DMS79 (cell line): ENCODE results near the gene GYPC.
"Not testable (repeated sequence)": the region's sequence is repeated elsewhere in the genome, so short reads cannot be mapped to it uniquely, and the experiment has no call there.

Experiments used
- DNase-seq: peaks from one replicate; lab custom pipeline; 2025; lab: John Stamatoyannopoulos, UW

The GYPC gene

DNA sequence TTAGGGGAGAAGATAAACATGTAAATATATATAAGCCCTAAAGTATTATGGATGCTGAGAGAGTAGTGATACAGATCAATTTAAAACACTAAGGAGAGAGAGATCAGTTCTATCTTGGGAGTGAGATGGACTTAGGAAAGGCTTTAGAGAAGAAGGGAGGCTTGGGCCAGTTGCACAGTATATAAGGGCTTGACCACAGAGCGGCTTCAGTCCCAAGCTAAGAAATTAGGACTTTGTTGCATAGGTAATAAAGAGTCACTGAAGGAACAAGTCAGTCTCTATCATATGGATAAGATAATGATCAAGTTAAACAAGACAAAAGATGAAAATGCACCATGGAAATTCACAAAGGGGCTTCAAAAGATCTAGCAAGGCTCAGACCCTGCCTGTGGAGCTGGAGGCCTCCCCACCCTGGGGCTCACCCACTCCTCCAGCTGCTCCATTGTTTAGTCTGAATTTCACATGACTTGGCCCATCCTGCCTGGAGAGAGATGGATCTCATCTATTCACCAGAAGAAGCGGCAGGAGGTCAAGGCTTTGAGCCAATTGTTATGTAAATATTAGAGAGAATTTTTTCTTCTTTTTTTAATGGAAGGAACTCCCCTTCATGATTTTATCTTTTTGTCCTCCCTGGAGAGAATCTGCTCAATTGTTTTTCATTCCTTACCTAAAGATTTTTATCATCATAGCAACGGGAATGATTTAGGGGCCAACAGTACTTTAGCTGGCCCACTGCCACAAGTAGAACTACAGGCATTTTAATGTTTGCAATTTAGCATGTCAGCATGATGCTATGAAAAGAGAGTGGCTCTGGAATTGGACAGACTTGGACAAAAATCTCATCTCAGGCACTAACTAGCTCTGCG lies 44.0 kb downstream of the GYPC start:
- DNase-seq: no peak

DNA sequence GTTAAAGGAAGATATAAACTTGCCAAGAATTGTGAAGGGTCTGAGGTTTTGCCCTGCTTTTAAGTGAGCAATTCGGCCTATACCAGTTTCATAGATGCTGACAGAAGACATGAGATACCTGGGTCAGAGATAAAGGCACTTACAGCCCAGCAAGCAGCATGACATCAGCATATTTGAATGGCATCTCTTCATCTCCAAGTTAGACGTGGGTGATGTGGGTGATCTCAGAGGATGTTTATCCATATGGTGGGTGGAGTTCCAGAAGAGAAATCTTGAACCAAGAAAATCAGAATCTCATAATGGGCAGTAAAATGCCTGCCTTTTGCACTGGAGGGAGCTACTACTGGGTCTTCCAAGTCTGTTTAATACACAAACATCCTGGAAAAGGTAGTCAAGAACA lies 44.7 kb downstream of the GYPC start:
- no peak for DNase-seq

- no peak for DNase-seq
Measured at GRCh38 chr2:126703311-126703710, 47.4 kb downstream of the GYPC start.

- DNase-seq: no peak
Measured at GRCh38 chr2:126704434-126705160, 48.6 kb downstream of the GYPC start.

- DNase-seq: no peak
Measured at GRCh38 chr2:126707191-126707590, 51.2 kb downstream of the GYPC start.

DNA sequence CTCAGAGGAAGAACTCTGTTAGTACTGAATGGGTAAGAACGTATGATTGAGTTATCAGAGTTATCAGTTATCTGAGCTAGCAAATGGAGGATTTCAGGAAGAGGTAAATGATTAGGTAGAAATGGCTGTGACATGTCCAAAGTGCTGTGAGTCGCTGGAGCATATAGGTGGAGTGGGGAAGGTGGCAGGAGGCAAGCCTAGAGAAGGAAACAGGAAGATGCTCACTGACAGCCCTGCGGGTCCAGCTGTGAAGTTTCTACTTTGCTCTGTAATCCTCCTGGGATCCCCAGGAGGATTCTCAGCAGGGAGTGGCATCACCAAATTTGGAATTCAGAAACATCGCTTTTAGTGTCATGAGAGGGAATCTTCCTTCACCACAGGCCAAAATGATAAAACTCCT lies 52.0 kb downstream of the GYPC start:
- no peak for DNase-seq

DNA sequence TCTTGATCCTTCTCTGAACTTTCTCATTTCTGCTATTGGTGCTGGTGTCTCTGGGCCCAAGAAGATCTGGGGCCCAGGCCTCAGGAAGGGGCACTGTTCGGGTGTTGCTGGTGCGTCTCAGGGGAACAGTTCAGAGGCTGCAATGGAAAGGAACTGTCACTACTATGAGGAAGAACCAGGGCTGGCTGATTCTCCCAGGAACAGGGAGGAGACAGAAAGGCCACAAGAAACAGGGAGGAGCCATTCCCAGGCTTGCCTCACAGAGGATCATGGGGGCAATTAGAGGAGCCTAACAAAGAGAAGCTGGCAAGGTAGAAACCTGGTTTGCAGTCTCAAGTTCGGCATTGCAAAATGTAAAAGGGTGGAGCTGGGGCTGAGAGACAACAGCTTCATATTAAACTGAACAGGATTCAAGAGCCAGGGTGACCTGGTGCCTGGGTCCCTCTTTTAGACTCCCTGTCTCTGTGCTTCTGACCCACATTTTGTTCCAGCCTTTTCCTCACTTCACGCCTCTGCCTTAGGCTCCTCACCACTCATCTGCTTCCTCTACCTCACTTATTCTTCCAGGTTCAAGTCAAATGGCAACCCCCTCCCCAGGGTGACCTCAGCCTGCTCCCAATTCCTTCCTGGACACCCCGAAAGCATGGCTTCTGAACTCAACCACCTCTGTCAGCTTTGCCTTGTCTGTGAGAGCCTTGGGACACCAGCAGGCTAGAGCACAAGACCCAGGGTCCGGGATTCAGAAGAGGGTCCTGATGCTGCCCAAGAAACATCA lies 58.4 kb downstream of the GYPC start:
- no peak for DNase-seq

DNA sequence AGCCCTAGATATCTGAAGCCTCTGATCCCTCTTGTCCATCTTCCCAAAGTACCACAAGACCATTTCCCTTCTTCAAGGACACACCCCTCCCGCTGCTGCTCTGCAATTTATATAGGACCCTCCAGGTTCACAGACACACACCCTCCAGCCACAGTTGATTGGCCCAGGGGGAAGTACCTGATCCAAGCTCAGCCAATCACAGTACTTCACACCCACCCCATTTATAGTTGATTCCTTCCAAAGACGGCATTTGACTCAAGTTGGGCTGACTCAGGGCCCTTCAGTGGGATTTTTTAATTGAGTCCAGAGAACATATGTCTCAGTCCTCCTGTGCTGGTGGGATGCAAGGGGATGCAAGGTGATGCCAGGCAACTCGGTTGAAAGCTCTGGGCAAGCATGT lies 59.2 kb downstream of the GYPC start:
- no peak for DNase-seq

DNA sequence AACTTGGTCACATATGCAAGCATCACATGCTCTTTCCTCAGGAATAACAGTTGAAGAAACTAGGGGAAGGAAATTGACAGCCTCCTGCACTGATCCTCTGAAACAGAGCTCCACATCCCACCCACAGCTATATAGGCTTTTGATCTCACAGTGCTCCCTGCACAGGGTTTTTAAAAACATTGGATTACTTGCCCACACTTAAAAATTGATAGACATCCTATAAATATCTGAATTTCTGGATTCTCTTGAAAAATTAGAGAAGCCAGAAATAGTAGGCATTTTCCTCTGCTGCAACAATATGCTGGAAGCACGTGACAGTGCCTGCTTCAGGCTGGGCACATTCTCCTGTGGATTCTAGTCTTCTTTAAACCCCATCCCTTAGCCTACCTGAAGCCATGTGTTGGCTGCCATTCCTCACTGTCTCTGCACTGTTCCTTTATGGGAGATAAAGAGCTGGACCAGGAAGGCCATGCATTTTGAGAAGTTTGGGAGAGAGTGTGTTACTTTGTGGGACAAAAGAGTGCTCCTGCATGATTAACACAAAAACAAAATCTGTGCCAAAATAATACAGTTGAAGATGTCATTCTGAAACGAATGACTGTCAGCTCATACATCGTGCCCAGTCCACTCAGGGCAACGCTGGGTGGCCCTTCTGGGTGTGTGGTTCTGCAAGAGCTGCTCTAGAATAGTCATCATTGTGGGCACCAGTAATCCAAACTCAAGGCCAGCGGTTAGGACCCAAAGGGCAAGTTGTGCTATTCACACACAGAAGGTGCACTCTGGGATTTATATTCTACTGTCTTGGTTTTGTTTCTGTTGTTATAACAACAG lies 59.8 kb downstream of the GYPC start:
- DNase-seq: no peak

- not testable (repeated sequence) for DNase-seq
Measured at GRCh38 chr2:126717277-126717676, 61.3 kb downstream of the GYPC start.

GRCh38 chr2:126717928-126718327 lies 62.0 kb downstream of the GYPC start:
- no peak for DNase-seq

DNA sequence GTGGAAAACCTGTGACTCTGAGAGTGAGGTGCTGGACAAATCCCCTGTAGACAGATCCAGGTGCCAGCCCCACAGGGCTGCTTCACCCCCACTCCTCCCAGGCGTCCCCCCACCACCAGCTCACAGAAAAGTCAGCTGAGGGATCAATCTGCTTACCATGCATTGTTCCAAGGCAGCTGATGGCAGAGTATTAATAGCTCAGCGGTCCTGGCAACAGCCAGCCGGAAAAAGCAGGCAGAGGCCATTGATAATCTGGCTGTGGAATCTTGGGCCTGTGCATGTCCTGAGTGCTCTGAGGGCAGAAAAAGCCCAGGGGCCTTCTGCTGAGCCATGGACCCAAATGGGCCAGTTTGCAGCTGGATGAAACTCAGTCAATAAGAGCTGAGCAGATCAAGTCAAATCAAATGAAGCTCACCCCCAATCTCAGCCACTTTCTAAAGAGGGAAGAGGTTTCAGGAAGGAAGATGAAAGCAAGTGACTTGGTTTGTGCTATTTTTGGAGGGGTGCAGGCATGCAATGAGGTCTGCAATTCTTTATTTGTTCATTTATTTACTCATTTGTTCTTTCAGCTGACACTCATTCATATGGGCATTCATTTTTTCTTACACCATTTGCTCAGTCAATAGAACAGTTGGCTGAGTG lies 63.4 kb downstream of the GYPC start:
- no peak for DNase-seq

GRCh38 chr2:126719833-126720351 lies 63.9 kb downstream of the GYPC start:
- no peak for DNase-seq

DNA sequence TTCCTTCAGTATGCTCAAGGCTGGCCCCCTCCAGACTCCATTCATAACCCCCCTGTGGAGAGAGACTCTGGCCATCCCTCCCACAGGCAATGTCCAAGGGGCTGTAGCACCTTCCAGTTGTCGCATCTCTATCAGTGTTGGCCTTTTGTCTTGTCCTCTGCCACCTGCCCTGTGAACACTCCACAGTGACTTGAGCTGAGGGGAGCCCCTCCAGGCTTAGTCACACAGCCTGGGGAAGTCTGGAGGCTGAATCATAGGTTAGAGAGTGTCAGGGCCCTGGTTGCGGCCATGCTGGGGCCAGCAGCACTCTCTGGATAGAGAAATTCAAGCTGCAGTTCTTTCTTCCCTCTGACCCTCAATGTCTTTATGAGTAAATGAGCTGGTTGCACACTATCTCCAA lies 64.7 kb downstream of the GYPC start:
- no peak for DNase-seq

GRCh38 chr2:126722081-126722480 lies 66.1 kb downstream of the GYPC start:
- no peak for DNase-seq

GRCh38 chr2:126722546-126722945 lies 66.6 kb downstream of the GYPC start:
- no peak for DNase-seq

GRCh38 chr2:126723281-126723815 lies 67.4 kb downstream of the GYPC start:
- DNase-seq: no peak

DNA sequence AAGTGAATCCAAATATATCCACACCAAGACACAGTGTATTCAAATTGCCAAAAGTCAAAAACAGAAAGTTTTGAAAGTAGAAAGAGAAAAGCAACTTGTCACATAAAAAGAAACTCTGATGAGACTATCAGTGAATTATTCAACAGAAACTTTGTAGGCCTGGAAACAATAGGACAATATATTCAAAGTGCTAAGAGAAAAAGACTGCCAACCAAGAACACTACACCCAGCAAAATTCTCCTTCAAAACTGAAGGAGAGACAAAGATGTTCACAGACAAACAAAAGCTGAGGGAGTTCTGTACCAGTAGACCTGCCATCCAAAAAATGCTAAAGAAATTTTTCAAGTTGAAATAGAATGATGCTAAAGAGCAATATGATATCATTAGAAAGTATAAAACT lies 69.6 kb downstream of the GYPC start:
- DNase-seq: no peak

- DNase-seq: no peak
Measured at GRCh38 chr2:126729896-126730295, 73.9 kb downstream of the GYPC start.

DNA sequence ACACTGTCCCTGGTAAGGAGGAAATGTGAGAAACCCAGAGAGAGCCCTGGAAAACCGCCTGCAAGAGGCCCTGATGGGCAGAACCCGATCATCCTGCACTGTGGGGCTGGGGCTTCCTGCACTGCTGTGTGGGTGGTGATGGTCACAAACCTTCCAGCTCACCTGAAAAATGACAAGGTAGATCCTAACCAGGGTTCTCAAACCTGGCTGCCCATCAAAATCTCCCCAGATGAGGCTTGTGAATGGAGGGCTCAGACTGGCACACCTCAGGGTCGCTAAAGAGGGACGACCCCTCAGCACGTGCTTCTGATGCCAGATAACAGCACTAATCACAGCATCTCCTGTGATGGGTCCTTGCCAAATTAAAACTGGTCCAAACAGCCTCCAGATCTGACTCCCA lies 74.7 kb downstream of the GYPC start:
- no peak for DNase-seq

GRCh38 chr2:126731353-126731752 lies 75.4 kb downstream of the GYPC start:
- DNase-seq: no peak
